HCEC 1CT (cell line): ENCODE results near the gene NUP205.

Source experiments
- DNase-seq: peaks from one replicate; pipeline ENCODE4 v3.0.0-alpha.2; 2017

Gene NUP205, protein sequence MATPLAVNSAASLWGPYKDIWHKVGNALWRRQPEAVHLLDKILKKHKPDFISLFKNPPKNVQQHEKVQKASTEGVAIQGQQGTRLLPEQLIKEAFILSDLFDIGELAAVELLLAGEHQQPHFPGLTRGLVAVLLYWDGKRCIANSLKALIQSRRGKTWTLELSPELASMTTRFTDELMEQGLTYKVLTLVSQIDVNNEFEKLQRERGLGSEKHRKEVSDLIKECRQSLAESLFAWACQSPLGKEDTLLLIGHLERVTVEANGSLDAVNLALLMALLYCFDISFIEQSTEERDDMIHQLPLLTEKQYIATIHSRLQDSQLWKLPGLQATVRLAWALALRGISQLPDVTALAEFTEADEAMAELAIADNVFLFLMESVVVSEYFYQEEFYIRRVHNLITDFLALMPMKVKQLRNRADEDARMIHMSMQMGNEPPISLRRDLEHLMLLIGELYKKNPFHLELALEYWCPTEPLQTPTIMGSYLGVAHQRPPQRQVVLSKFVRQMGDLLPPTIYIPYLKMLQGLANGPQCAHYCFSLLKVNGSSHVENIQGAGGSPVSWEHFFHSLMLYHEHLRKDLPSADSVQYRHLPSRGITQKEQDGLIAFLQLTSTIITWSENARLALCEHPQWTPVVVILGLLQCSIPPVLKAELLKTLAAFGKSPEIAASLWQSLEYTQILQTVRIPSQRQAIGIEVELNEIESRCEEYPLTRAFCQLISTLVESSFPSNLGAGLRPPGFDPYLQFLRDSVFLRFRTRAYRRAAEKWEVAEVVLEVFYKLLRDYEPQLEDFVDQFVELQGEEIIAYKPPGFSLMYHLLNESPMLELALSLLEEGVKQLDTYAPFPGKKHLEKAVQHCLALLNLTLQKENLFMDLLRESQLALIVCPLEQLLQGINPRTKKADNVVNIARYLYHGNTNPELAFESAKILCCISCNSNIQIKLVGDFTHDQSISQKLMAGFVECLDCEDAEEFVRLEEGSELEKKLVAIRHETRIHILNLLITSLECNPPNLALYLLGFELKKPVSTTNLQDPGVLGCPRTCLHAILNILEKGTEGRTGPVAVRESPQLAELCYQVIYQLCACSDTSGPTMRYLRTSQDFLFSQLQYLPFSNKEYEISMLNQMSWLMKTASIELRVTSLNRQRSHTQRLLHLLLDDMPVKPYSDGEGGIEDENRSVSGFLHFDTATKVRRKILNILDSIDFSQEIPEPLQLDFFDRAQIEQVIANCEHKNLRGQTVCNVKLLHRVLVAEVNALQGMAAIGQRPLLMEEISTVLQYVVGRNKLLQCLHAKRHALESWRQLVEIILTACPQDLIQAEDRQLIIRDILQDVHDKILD (N-terminal part only)

DNA sequence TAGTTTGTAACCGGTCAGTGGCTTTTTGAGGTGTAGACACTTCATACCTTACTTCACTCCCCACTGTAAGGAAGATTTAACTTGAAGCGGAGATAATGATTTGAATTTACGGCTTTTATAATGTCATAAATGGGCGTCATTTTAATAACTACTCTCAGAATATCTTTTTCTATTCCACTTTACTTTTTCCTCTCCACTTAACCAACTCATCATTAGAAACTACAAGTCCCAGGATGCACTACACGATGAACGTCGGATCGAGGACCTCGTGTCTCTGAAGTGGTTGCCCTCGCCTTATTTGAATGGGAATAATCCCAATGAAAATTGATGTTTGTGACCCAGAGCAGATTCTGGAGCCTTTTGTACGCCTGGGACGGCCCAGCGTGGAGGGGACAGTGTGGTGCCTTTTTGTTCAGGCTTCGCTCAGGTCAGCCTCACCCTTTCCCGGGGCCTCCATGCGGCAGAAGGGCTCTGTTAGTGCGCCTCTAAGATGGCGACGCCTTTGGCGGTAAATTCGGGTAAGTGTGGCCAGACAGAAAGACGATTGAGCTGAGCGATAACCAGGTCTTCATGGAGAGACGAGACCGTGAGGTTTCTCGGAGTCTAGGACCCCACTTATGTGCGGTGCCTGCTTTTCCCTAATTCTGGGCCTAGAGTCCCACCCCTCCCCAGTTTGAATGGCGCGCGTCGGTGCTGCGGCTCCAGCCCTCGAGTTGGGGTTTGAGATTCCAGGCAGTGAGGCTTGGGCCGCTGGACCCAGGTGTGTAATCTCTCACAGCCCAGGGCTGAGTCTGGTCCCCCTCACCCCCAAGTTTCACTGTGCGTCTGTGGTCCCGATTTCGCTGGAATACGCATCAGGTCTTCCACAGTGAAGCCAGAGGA, at the start of gene NUP205:
TSS of gene NUP205 (plus strand) at position 463 of the 882 bp plus-strand sequence. CDS start at position 491, 28 bp downstream.
- DNase-seq: peak; percentile 68

DNA sequence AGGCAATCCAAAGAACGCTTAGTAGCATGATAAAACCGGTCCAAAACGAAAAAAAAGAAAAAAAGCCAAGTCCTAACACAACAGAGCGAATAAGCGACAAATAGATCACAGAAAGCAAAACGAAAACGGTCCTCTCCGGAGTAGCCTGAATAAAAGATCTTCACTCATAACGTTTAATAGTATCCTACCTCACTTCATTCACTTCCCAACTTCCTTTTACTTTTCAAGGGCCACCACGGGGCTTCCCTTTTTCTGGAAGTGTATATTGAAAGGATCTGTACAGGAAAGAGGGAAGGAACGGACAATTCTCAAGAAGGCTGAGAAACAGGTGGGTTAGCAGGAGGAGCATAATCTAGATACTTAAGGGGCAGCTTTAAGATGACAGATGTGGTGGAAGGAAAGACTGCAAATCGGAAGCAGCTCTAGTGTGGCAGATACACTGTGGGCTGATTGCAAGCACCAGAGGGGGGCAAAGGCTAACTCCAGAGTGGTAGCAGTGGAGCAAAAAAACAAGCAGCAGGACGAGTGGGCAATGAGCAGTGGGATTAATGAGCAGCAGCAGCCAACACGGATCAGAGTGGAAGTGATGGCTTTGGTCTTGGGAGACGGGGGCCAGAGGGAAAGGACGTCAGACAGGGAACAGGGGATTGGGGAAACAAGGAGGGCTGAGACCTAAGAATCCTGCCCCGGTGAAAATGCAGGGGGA, 48.7 kb upstream of the NUP205 start:
- DNase-seq: peak; percentile 16

DNA sequence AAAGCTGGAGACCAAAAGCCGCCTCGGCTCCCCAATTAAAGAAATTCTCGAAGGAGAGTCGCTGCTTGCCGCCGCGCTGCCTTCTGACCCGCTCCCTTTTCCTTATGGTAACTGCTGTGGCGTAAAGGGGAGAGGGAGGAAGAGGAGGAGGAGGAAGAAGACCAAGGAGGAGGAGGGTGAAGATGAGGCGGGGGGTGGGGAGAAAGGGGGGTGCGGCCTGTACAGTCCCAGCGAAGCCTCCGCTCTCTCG, 48.2 kb upstream of the NUP205 start:
- DNase-seq: no peak

DNA sequence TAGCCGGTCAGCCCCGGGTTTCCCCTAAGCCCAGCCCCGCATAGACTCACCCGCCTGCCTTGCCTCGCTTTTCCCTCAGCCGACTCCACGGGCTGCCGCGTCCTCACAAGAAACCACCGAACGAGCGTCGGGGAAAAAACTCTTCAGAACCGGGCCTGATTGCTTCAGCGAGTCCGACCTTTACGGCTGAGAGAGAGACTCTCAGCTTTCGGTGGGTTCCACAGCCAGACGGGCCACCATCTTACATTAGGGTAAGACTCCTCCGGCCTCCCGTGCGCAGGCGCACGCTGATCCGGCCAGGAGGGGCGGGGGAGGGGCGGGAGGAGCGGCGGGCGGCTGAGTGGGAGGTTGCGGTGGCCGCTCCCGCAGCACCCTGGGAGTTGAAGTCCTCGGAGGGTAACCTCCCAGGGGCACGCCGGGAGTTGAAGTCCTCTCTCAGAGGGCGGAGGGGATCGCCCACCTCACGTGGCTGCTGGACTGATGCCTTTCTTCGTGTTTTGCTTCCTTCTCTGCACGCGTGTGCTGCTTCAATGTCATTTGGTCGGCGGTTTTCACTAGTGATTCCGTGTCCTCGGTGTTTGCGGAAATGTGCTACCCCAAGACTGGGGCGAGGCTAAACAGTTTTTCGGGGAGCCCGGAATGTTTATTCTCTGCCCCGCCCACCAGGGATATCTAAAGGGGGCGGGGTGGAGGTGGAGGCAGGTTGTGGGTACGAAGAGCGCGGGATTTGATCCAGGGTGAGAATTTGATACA, 47.7 kb upstream of the NUP205 start, which contains the start of gene CNOT4:
TSS of gene CNOT4 (minus strand) at position 264 of the 753 bp plus-strand sequence. CDS start 71,771 bp downstream, outside the sequence.
- DNase-seq: peak; percentile 96

DNA sequence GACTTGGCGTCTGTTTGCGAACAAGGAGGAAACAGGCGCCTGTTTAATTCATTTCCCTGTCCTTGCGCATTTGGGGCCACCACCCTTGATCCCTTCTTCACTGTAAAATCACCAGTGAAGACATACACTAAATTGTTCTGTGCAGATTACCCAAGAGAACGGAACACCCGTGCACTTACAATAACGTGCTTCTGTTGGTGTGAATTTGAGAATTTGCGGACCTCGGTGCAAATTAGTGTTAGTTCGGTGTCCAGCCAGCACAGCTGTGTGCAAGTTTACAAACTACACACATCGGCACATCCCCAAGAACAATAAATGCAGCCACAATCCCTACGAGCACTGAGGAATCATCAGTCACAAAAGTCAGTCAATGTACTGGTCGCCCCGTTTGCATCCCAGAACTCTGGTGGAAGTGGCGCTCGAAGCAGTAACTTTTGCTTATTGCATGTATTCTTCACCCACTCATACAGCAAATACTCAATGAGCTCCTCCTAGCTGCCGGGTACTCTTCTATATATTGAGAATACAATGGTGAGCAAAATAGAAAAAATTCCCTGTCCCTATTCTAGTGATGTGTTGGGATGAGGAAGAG, 47.0 kb upstream of the NUP205 start:
- DNase-seq: peak; percentile 34

DNA sequence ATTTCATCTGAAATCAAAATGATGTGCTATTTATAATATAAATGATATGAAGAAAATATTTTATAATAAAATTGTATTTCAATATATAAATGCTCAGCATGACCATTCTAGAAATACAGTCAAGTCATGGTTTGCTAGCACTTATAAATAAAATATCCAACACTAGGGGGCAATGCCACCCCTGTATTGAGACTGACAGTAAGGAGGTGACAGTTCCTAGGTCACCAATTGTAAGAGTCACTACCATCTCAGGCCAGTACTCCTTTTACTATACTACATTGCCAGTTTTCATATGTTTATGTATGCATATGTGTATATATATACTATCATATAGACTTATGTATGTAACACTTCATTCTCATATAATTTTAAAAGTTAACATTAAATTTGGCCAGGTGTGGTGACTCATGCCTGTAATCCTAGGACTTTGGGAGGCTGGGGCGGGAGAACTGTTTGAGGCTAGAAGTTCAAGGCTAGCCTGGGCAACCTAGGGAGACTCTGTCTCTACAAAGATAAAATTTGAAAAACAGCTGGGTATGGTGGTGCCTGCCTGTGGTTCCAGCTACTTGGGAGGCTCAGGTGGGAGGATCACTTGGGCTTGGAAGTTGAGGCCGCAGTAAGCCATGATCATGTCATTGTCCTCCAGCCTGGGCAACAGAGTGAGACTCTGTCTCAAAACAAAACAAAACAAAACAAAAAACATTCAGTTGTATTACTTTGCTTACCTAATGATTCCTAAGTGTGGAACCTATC, 45.4 kb upstream of the NUP205 start:
- peak; percentile 71 for DNase-seq

DNA sequence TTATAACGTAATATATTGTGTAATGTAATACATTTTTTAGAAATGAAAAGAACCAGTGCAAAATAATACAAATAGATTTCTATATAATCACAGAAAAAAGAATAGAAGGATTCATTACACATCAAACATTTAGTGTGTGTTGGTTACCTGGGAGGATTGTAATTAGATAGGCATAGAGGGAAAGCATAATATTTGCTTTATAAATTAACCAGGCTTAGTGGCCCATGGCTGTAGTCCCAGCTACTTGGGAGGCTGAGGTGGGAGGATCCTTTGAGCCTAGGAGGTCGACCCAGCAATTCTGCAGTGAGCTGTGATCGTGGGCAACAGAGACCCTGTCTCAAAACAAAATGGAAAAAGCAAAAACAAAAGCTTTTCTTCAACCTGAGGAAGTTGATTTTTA, 42.9 kb upstream of the NUP205 start:
- DNase-seq: no peak

DNA sequence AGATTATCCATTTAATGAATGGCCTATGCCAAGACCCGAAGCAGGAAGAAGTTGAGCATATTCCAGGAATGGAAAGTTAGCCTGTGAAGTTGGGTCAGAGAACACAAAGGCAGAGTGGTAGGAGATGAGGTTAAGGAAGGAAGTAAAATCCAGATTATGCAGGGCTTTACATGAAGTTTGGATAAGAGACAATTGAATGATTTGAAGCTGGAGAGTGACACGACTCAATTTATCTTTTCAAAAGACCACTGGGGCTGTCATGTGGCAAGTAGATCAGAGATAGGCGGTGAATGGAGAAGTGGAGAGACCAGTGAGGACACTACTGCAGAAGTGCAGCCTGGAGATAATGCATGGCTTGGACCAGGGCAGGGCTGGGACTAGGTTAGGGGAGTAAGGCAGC, 40.7 kb upstream of the NUP205 start:
- DNase-seq: no peak

DNA sequence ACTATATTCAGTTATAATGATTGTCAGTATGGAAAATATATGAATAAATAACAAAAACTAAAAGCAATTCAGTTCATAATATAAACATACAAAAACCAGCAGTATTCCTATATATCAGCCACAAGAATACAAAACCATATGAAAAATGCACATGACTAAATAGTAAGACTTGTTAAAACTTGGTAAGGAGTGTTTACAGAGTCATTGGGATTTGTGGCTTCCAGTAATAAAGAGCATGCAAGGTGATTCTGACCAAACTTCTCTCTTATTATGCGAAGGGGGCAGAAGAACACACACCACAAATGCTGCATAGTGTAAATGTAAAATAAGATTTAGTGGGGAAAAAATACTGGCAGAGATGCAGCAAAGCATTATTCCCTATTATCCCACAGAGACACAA, 39.0 kb upstream of the NUP205 start:
- DNase-seq: no peak

DNA sequence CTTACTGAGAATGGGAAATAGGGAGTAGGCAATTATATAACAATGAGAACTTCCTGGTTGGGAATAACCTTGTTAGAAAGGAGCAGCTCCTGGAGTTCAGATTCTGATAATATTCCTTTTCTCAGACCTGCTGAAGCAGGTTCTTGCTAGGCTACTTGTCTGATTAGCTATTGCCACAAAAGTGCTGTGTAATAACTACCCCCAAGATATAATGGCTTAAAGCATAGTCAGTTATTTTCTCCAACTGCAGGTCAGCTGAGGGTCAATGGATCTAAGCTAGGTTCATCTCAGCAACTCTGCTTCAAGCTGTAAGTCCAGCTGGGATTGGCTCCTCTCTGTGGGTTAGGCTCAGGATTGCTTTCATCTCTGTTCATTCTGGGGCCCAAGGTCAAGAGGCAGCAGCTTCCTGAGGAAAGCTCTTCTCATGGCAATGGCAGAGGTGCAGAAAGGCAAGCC, 38.5 kb upstream of the NUP205 start:
- DNase-seq: no peak

DNA sequence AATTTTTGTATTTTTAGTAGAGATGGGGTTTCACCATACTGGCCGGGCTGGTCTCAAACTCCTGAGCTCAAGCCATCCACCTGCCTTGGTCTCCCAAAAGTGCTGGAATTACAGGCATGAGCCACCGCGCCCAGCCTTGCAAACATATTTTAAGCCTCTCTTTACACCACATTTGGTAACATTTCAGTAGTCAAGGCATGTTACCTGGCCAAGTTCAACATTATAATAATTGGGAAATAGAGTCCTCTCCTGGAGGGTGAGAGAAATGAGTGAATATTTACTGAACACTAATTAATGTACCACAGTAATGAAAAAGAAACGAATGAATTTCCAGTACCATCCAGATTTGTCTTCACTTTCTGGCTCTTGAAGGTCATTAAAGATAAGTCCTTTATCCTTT, 37.8 kb upstream of the NUP205 start:
- DNase-seq: no peak

DNA sequence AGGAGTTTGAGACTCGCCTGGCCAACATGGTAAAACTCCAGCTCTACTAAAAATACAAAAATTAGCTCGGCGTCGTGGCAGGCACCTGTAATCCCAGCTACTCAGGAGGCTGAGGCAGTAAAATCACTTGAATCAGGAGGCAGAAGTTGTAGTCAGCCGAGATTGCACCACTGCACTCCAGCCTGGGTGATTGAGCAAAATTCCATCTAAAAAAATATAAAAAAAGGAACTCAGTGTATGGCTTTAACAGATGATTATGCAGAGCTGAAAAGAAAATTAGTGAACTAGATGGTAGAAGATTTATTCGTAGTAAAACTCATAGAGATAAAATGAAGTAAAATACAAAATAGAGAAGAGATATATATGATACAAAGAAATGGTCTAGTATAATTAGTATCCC, 35.2 kb upstream of the NUP205 start:
- no peak for DNase-seq

DNA sequence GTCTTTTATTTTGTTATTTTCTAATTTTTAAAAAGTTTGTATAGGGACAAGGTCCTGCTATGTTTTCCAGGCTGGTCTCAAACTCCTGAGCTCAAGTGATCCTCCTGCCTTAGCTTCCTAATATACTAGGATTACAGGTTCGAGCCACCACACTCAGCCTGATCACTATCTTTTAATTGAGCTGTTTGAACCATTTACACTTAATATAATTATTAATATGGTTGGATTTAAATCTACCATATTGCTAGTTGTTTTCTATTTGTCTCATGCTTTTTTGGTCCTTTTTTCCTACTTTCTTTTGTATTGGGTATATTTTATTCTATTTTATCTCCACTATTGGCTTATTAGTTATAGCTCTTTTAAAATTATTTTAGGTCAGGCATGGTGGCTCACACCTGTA, 34.6 kb upstream of the NUP205 start:
- no peak for DNase-seq

DNA sequence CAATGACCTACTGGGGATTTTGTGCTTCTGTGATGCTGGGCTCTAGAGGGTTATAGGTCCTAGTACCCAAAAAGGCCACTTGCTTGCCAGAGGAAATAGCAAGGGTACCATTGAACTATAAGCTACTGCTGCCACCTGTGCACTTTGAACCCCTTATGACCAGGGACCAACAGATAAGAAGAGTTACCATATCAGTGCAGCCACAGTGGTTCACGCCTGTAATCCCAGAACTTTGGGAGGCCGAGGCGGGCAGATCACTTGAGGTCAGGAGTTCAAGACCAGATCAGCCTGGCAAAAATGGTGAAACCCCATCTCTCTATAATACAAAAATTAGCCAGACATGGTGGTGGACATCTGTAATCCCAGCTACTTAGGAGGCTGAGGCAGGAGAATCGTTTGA, 32.3 kb upstream of the NUP205 start:
- no peak for DNase-seq

DNA sequence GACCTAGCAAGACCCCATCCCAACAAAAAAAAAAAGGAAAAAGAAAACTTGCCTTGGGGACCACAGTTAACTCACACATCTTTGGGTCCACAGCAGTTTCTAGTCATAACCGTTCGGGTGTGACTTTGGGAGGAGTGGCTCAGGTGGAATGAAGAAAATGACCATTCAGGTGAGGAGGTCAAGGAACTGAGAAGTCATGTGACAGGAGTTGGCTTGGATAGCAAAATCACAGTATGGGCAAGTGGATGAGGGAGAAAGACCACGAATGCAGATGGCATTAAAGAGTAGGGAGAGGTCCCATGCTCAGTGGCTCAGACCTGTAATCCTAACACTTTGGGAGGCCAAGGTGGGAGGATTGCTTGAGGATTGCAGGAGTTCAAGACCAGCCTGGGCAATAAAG, 30.7 kb upstream of the NUP205 start:
- no peak for DNase-seq

DNA sequence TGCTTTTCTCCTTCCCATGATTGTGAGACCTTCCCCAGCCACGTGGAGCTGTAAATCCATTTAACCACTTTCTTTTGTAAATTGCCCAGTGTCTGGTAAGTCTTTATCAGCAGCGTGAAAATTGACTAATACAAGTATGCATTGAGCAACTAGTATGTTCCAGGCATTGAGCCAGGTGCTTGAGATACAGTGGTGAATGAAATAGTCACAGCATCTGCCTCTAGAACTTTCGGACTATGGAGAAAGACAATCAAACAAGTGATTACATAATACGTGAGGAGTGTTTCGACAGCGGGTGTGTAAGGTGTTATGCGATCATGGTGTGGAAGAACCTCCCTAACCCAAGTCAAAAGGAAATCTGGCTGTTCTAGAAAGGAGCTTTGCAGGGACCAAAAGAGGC, 21.6 kb upstream of the NUP205 start:
- peak; percentile 50 for DNase-seq

DNA sequence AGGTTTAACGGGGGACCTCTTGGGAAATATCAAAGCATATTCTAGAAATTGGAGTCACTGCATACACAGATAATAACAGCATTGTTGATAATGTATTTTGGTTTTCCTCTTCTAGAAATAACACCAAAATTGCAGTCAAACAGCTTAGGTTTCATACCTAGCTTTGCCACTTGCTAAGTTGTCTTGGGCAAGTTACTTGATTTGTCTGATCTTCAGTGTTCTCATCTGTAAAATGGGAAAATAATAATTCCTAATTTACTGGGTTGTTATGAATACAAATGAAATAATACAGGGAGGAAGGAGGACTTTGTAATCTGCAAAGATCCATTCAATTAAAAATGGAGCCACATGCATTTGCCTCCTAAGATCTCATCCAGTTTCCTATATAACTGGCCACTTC, 20.3 kb upstream of the NUP205 start:
- DNase-seq: no peak

DNA sequence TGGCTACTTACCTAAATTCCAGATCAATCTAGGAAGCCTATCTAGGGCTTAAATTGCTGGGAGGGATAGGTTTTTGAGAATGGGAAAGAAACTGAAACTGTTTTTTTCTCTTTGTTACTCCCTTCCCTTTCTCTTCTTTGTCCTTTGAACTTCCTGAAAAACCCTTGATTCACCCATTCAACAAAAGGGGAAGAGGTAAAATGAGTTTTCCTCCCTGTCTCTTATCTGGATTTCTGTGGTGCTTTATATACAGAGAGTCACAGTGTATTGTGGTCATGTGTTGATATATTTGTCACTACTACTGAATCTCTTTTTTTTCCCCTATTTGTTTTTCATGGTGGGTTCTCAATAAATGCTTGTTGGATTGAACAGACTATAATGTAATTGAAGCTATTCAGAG, 19.8 kb upstream of the NUP205 start:
- DNase-seq: no peak

DNA sequence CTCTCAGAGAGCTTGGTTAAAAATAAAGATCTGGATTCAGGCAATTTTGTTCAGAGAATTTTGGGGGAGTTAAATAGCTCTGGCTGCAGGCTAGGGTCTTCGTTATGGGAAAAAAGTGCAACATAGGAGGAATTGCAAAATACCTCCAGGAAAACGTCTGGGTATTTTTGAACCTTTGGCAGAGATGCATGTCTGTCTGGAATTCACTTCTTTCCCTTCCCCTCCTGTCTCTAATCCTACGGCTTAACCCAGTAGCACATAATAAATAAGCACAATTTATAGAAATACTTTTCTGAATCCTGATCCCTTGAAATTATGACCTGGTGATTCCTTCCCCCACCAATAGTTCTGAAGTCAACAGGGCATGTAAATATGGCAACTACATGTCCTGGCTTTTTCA, 19.3 kb upstream of the NUP205 start:
- DNase-seq: no peak

DNA sequence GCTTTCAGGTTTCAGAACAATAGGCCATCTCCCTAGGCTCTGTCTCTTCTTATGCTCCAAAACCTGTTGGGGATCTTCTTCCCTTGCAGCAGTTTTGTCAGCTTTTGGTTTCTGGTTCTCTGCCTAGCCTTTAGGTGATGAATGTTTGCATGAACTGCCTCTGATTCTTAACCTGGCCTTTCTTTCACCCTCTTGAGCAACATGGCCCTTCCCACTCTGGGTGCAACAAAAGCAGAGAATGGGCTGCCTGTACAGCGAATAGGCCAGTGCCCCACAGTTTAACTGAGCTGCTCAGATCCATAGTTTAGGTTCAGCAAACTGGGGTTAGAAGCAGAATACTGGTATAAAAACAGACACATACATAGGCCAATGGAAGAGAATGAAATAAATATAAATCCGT, 18.1 kb upstream of the NUP205 start:
- no peak for DNase-seq
